Measurements from ENCODE around the gene GGT6.

The GGT6 gene

GRCh38 chr17:4519361-4519788 is 41.0 kb downstream of the GGT6 start:
- DNase-seq (ENCODE audit: low read depth) = no peak
- H3K4me3 ChIP-seq (ENCODE audit: low read length) = no peak overlapping the region
- no peak for TF ChIP-seq CTCF (conservative IDR thresholded peaks at IDR 0.05; ENCODE audit: low read length)

GRCh38 chr17:4518901-4519300 is 41.5 kb downstream of the GGT6 start:
- no peak for DNase-seq (ENCODE audit: low read depth)
- TF ChIP-seq CTCF (conservative IDR thresholded peaks at IDR 0.05; ENCODE audit: low read length) = no peak
- H3K4me3 ChIP-seq (ENCODE audit: low read length) = no peak overlapping the region

- no peak for DNase-seq (ENCODE audit: low read depth)
- no peak overlapping the region for H3K4me3 ChIP-seq (ENCODE audit: low read length)
- no peak for TF ChIP-seq CTCF (conservative IDR thresholded peaks at IDR 0.05; ENCODE audit: low read length)
Measured at GRCh38 chr17:4516735-4517134, 43.6 kb downstream of the GGT6 start.

- no peak overlapping the region for H3K4me3 ChIP-seq (ENCODE audit: low read length)
- TF ChIP-seq CTCF (conservative IDR thresholded peaks at IDR 0.05; ENCODE audit: low read length) = no peak
- no peak for DNase-seq (ENCODE audit: low read depth)
Measured at GRCh38 chr17:4515501-4515900, 44.9 kb downstream of the GGT6 start.

- no peak for TF ChIP-seq CTCF (conservative IDR thresholded peaks at IDR 0.05; ENCODE audit: low read length)
- DNase-seq (ENCODE audit: low read depth) = no peak
- no peak overlapping the region for H3K4me3 ChIP-seq (ENCODE audit: low read length)
Measured at GRCh38 chr17:4514779-4515178, 45.6 kb downstream of the GGT6 start.

GRCh38 chr17:4514206-4514605 is 46.2 kb downstream of the GGT6 start:
- no peak for TF ChIP-seq CTCF (conservative IDR thresholded peaks at IDR 0.05; ENCODE audit: low read length)
- H3K4me3 ChIP-seq (ENCODE audit: low read length) = no peak overlapping the region
- no peak for DNase-seq (ENCODE audit: low read depth)

- no peak overlapping the region for H3K4me3 ChIP-seq (ENCODE audit: low read length)
- no peak for DNase-seq (ENCODE audit: low read depth)
- no peak for TF ChIP-seq CTCF (conservative IDR thresholded peaks at IDR 0.05; ENCODE audit: low read length)
Measured at GRCh38 chr17:4513113-4514032, 47.0 kb downstream of the GGT6 start.
